ENCODE data around the gene CAMK2N2.

DNA sequence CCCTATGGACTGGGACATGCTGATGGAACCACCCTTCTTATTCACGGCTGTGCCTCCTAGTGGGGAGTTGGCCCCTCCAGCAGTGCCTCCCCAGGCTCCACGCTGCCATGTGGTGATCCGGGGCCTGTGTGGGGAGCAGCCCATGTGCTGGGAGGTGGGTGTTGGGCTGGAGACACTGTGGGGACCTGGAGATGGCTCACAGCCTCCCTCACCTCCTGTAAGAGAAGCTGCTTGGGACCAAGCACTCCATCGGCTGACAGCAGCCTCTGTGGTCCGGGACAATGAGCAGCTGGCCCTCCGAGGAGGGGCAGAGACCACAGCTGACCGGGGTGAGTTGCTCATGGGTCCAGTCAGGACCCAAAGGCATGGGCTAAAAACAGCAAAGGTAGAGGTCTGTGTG lies 21.6 kb downstream of the CAMK2N2 start:
- TF ChIP-seq POLR2AphosphoS5 (IDR thresholded peaks at IDR 0.05; ENCODE audit: low read depth, low read length) = no peak
- TF ChIP-seq TAF1 (IDR thresholded peaks at IDR 0.05; ENCODE audit: borderline replicate concordance, insufficient read depth, low read length) = no peak
- TF ChIP-seq, protein P1, sequence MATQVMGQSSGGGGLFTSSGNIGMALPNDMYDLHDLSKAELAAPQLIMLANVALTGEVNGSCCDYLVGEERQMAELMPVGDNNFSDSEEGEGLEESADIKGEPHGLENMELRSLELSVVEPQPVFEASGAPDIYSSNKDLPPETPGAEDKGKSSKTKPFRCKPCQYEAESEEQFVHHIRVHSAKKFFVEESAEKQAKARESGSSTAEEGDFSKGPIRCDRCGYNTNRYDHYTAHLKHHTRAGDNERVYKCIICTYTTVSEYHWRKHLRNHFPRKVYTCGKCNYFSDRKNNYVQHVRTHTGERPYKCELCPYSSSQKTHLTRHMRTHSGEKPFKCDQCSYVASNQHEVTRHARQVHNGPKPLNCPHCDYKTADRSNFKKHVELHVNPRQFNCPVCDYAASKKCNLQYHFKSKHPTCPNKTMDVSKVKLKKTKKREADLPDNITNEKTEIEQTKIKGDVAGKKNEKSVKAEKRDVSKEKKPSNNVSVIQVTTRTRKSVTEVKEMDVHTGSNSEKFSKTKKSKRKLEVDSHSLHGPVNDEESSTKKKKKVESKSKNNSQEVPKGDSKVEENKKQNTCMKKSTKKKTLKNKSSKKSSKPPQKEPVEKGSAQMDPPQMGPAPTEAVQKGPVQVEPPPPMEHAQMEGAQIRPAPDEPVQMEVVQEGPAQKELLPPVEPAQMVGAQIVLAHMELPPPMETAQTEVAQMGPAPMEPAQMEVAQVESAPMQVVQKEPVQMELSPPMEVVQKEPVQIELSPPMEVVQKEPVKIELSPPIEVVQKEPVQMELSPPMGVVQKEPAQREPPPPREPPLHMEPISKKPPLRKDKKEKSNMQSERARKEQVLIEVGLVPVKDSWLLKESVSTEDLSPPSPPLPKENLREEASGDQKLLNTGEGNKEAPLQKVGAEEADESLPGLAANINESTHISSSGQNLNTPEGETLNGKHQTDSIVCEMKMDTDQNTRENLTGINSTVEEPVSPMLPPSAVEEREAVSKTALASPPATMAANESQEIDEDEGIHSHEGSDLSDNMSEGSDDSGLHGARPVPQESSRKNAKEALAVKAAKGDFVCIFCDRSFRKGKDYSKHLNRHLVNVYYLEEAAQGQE (IDR thresholded peaks at IDR 0.05; ENCODE audit: insufficient read depth in 1 of 2, low read depth in 2 of 2, low read length in 2 of 2) = no peak

Data from PFSK-1 (cell line).